AG04449 (cell line): ENCODE results near the gene SIPA1.

Experiments
- CTCF ChIA-PET: fragments of 350-600 bp; formaldehyde crosslinking; extraction: SDS; loops from one replicate; lab custom pipeline; 2021; ENCODE audit warnings: antibody characterized with exemption; lab: Yijun Ruan, JAX
- POLR2A ChIA-PET: fragments of 400-600, 350-600 bp; formaldehyde crosslinking; extraction: SDS; loops from one replicate; lab custom pipeline; 2020; ENCODE audit warnings: antibody characterized with exemption, inconsistent platforms; lab: Yijun Ruan, JAX
- DNase-seq: peaks from one replicate; pipeline ENCODE4 v3.0.0-alpha.2; 2010; ENCODE audit warnings: low read depth, low spot score
- H3K4me3 ChIP-seq: 2 replicates; pipeline ENCODE4 v1.5.1; 2011; ENCODE audit warnings: low read depth, mild to moderate bottlenecking, control low read depth, low read length
- TF ChIP-seq, protein P1 (sequence below): IDR thresholded peaks from one replicate; pipeline ENCODE4 v1.5.1; 2011; ENCODE audit warnings: mild to moderate bottlenecking, moderate library complexity, low read length, control low read depth, inconsistent platforms; ENCODE audit not compliant: insufficient read depth; ENCODE audit errors: missing control alignments

SIPA1 gene

DNA sequence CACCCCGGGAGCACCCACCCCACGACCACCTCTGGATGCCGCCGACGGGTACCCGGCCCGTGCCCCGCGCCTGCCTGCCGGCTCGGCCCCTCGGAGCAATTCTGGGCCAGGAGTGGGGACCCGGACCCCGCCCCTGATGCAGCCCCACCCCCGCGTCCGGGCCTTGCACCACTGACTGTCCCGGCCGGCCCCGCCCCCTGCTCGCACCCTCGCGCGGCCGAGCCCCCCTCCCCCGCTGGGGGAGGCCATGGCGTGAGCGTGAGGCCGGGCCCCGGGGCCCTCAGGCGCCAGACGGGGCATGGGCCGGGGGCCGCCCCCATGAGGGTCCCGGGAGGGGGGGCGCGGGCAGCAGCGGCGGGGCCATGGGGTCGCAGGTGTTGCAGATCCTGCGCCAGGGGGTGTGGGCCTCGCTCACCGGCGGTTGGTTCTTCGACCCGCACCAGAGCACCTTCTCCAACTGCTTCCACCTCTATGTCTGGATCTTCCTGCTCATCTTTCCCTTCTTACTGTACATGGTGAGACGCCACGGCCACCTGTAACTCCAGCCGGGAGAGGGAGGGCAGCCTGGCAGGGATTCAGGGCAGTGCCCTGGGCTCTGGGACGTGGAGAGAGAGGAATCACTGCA is 21.8 kb upstream of the SIPA1 start:
- TF ChIP-seq, protein P1, sequence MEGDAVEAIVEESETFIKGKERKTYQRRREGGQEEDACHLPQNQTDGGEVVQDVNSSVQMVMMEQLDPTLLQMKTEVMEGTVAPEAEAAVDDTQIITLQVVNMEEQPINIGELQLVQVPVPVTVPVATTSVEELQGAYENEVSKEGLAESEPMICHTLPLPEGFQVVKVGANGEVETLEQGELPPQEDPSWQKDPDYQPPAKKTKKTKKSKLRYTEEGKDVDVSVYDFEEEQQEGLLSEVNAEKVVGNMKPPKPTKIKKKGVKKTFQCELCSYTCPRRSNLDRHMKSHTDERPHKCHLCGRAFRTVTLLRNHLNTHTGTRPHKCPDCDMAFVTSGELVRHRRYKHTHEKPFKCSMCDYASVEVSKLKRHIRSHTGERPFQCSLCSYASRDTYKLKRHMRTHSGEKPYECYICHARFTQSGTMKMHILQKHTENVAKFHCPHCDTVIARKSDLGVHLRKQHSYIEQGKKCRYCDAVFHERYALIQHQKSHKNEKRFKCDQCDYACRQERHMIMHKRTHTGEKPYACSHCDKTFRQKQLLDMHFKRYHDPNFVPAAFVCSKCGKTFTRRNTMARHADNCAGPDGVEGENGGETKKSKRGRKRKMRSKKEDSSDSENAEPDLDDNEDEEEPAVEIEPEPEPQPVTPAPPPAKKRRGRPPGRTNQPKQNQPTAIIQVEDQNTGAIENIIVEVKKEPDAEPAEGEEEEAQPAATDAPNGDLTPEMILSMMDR: no peak
- peak overlapping the region; percentile 90 for H3K4me3 ChIP-seq
- DNase-seq: no peak
- ChIA-PET POLR2A (interaction anchor here (0.7 to 1.5 kb wide), 9 partner anchors 9 to 242 kb away, joined by 3 to 9 read pairs (median 4); partner anchors contain the start of genes NEAT1 and SIPA1), CTCF (interaction anchor here (0.8 to 14.3 kb wide), 8 partner anchors 10 to 269 kb away, joined by 3 to 134 read pairs (median 6); partner anchors contain the start of gene KCNK7)

DNA sequence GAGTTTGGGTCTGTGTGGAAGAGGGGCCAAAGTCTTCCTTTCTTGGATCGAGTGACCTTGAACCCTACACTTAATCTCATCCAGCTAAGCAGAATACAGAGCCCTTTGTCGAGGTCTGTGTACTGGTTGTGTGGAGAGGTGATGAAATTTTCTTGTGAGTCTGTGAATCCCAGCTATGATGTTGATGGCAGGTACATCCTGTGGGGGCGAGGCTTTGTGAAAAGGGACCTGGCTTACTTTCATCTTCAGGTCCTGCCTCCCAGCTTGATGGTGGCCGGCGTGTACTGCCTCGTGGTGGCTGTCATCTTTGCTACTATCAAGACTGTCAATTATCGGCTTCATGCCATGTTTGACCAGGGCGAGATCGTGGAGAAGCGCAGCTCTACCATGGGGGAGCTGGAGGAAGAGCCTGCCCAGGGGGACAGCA is 21.3 kb upstream of the SIPA1 start:
- TF ChIP-seq, protein P1: no peak

DNA sequence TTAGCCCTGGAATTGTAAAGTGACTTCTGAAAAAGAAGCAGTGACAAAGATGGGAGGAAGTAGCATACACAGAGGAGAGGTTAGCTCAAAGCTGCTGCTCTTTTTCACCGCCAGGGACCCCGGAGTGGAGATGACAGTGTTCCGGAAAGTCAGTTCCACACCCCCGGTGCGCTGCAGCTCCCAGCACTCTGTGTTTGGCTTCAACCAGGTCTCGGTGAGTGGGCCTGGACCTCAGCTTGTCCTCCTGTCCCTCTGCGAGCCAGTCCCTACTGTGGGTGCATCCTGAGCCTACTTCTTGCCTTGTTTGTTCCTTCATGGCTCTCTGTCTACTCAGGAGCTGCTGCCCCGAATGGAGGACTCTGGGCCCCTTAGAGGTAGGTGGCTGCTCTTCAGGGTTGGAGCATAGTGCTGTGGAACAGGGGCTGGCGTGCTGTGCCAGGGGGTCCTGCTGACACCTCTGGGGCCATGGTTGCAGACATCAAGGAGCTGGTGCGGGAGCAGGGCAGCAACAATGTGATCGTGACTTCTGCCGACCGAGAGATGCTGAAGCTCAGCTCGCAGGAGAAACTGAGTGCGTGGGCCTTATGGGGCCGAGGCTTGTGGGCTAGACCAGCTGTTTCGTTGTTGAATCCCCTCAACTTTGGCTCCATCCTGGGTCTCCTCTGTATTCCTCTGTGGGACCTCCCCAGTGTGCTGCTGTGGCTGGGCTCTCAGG is 20.6 kb upstream of the SIPA1 start:
- ChIA-PET POLR2A (interaction anchor here (0.9 to 1.0 kb wide), 2 partner anchors 14 to 77 kb away, joined by 4 to 5 read pairs; no protein-coding TSS in a partner anchor), CTCF (interaction anchor here (0.8 to 2.5 kb wide), 10 partner anchors 9 to 268 kb away, joined by 3 to 16 read pairs (median 4); partner anchors contain the start of gene SIPA1)
- H3K4me3 ChIP-seq: peak overlapping the region; percentile 90
- TF ChIP-seq, protein P1: no peak
- no peak for DNase-seq

More for the DNA sequence above, 21.3 kb upstream of the SIPA1 start:
- CTCF ChIA-PET: interaction anchor here (0.8 to 14.3 kb wide), 9 partner anchors 10 to 268 kb away, joined by 3 to 134 read pairs (median 4); partner anchors contain the start of genes KCNK7 and SIPA1
- POLR2A ChIA-PET: interaction anchor here (1.0 kb wide), 1 partner anchor 76 kb away, joined by 5 read pairs; no protein-coding TSS in a partner anchor
- peak overlapping the region; percentile 90 for H3K4me3 ChIP-seq
- DNase-seq: no peak

DNA sequence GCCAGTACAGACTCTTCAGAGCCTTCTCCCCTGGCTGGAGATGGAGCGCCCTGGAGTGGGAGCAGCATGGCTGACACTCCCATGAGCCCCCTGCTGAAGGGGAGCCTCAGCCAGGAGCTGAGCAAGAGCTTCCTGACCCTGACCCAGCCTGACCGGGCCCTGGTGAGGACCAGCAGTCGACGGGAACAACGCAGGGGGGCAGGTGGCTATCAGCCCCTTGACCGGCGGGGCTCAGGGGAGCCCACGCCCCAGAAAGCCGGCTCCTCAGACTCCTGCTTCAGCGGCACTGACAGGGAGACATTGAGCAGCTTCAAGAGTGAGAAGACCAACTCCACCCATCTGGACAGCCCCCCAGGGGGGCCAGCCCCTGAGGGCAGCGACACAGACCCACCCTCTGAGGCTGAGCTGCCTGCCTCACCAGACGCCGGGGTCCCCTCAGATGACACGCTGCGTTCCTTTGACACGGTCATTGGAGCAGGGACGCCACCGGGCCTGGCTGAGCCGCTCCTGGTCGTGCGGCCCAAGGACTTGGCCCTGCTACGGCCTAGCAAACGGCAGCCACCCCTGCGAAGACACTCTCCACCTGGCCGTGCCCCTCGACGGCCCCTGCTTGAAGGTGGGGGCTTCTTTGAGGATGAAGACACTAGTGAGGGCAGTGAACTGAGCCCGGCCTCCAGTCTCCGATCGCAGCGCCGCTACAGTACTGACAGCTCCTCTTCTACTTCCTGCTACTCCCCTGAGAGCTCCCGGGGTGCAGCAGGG is 19.7 kb upstream of the SIPA1 start:
- ChIA-PET POLR2A (interaction anchor here (0.9 kb wide), 1 partner anchor 14 kb away, joined by 4 read pairs; no protein-coding TSS in a partner anchor), CTCF (interaction anchor here (1.4 to 2.5 kb wide), 5 partner anchors 9 to 201 kb away, joined by 4 to 16 read pairs (median 6); no protein-coding TSS in a partner anchor)
- DNase-seq: no peak
- TF ChIP-seq, protein P1: no peak
- no peak overlapping the region for H3K4me3 ChIP-seq

DNA sequence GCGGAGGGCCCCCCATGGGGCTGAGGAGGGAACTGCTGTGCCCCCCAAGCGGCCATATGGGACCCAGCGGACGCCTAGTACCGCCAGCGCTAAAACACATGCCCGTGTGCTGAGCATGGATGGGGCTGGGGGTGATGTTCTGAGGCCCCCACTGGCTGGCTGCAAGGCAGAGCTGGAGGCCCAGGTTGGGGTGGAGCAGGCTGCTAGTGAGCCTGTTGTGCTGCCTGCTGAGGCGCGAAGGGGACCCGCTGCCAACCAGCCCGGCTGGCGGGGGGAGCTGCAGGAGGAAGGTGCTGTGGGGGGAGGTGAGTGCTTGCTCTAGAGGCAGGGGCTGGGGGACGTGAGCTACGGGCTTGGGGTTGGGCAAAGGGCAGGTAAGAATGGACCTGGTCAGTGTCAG is 19.1 kb upstream of the SIPA1 start:
- ChIA-PET POLR2A (no interaction called here), CTCF (interaction anchor here (0.6 to 2.5 kb wide), 3 partner anchors 8 to 78 kb away, joined by 3 to 16 read pairs (median 10); no protein-coding TSS in a partner anchor)
- no peak for DNase-seq
- H3K4me3 ChIP-seq: no peak overlapping the region
- TF ChIP-seq, protein P1: no peak
